Hepatocyte (in vitro differentiated cells): ENCODE results near the gene PRKRA.

Experiments
- EZH2 ChIP-seq: fragments of 200-600 bp; sonication (generic); IDR thresholded peaks from 2 replicates; pipeline ENCODE4 v1.6.1; 2016; ENCODE audit warnings: antibody characterized with exemption, mild to moderate bottlenecking, borderline replicate concordance
- EZH2phosphoT487 ChIP-seq: fragments of 200-600 bp; sonication (generic); IDR thresholded peaks from one replicate; pipeline ENCODE4 v1.6.1; 2018; ENCODE audit warnings: antibody characterized with exemption, mild to moderate bottlenecking, low read depth, moderate library complexity; ENCODE audit not compliant: unreplicated experiment, severe bottlenecking
- TF ChIP-seq, protein P1 (sequence below): fragments of 200-600 bp; sonication (generic); IDR thresholded peaks from 2 replicates; pipeline ENCODE4 v1.5.1; 2016; ENCODE audit warnings: antibody characterized with exemption, mild to moderate bottlenecking; ENCODE audit not compliant: poor library complexity

DNA sequence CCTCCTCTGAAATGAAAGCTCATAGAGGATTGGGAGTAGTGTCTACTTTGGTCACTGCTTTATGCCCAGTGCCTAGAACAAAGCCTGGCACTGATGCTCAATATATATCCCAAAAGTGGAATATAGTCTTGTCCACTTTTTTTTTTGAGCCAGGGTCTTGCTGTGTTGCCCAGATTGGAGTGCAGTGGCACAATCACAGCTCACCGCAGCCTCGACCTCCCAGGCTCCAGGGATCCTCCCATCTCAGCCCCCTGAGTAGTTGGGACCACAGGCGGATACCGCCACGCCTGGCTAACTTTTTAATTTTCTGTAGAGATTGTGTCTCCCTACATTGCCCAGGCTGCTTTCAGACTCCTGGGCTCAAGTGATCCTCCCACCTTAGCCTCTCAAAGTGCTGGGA, 23.6 kb upstream of the PRKRA start:
- TF ChIP-seq, protein P1, sequence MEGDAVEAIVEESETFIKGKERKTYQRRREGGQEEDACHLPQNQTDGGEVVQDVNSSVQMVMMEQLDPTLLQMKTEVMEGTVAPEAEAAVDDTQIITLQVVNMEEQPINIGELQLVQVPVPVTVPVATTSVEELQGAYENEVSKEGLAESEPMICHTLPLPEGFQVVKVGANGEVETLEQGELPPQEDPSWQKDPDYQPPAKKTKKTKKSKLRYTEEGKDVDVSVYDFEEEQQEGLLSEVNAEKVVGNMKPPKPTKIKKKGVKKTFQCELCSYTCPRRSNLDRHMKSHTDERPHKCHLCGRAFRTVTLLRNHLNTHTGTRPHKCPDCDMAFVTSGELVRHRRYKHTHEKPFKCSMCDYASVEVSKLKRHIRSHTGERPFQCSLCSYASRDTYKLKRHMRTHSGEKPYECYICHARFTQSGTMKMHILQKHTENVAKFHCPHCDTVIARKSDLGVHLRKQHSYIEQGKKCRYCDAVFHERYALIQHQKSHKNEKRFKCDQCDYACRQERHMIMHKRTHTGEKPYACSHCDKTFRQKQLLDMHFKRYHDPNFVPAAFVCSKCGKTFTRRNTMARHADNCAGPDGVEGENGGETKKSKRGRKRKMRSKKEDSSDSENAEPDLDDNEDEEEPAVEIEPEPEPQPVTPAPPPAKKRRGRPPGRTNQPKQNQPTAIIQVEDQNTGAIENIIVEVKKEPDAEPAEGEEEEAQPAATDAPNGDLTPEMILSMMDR: no peak
- no peak for TF ChIP-seq EZH2
- TF ChIP-seq EZH2phosphoT487: no peak
